Measurements from ENCODE around the gene RSRC2.
A peak's percentile ranks its signal among the peaks of the same experiment; 100 is the strongest.
"Not testable (repeated sequence)": the region's sequence is repeated elsewhere in the genome, so short reads cannot be mapped to it uniquely, and the experiment has no call there.

The RSRC2 gene

DNA sequence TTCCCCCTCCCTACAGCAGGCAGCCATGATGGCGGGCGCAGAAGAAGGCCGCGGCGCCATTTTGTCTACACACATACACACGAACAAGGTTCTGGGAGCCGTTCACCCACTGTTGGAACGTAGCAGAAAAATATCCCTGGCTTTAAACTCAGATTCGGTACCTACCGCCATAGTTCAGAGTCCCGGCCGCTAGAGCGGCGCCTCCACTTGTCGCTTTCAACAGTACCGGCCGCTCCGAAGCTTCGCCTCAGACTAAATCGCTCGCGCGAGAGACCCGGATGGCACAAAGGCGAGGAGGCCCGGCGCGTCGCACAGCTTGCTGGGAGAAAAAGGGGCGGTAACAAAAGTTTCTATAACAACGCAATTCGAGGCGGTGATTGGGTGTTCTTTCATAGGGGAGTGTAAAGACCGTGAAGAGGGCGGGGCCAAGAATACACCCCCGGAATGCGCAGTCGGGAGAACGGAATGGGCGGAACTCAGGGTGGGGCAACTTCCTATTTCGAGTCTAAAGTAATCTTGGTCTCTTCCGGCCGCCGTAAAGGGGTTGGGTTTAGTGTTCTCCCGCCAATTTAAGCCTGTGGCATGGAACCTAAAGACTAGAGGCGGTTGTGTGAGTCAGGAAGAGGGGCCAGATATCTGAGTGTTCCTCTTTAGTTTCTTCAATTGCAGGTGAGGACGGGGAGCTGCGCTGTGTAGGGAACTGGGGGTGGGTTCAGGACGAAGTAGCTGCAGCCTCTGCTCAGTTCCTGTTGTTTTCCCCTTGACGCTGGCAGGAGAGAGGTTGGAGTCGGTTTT lies at the start of gene RSRC2, which contains the start of gene KNTC1:
Gene RSRC2, minus strand, starts transcription at position 254 of the 795 bp plus-strand sequence. Its CDS starts 83 bp downstream, at position 171.
Gene KNTC1, plus strand, starts transcription at position 567 of the 795 bp plus-strand sequence. CDS start 2,815 bp downstream, outside the sequence.
- DNase-seq = peak; percentile 100

DNA sequence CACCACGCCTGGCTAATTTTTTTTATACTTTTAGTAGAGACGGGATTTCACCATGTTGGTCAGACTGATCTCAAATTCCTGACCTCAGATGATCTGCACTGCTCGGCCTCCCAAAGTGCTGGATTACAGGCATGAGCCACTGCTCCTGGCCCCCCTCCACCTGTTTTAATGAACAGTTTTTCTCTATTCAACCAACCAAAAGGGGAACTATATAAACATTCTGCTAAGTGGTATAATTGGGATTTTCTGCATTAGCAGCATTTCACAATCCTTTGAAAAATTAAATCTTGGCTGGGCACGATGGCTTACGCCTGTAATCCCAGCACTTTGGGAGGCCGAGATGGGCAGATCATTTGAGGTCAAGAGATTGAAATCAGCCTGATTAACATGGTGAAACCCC lies 45.1 kb upstream of the RSRC2 start:
- DNase-seq = no peak

GRCh38 chr12:122570006-122570405 lies 43.3 kb upstream of the RSRC2 start:
- DNase-seq = not testable (repeated sequence)

DNA sequence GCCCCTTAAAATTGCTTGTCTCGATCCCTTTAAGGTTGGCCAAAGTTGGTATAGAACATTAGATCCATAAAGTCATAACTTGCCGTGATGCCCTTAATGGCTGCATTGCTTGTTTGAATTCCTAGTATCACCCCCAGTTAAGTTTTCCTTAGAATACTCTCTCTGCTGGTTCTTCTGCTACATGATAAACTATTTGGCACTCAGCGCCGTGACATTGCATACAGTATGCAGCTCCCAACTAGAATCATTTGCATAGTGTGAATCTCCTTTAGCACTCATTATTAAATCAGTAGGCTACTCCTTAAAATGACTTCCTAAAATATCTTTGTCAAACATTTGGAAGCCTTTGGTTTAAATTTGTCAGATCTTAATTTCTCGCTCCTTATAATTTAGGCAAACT lies 42.6 kb upstream of the RSRC2 start:
- DNase-seq = no peak

DNA sequence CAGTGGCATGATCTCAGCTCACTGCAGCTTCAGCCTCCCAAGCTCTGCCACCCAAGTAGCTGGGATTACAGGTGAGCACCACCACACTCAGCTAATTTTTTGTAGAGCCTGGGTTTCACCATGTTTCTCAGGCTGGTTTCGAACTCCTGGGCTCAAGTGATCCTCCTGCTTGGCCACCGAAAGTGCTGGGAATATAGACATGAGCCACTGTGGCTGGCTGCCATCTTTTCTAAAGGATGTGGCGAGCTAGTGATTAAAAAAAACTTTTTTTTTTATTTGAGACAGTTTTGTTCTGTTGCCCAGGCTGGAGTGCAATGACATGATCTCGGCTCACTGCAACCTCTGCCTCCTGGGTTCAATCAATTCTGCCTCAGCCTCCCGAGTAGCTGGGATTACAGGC lies 40.1 kb upstream of the RSRC2 start:
- not testable (repeated sequence) for DNase-seq

DNA sequence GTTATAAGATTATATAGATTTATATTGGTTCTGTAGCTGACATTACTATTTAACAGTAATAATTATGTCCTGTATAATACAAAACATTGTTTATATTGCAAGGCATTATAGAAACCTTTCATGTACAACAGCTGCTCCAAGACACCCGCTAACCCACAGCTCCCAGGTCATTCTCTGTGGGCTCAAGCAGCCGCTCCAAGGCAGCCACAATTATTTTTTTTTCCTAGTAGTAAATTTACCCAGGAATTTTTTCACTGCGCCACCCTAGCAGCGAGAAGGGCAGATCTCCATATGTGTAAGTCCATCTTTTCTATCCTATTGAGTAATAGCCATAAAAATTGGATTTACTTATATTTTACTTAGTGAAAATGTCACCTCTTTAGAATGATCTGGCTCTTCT lies 36.6 kb upstream of the RSRC2 start:
- DNase-seq = no peak

GRCh38 chr12:122560138-122560537 lies 33.4 kb upstream of the RSRC2 start:
- no peak for DNase-seq

DNA sequence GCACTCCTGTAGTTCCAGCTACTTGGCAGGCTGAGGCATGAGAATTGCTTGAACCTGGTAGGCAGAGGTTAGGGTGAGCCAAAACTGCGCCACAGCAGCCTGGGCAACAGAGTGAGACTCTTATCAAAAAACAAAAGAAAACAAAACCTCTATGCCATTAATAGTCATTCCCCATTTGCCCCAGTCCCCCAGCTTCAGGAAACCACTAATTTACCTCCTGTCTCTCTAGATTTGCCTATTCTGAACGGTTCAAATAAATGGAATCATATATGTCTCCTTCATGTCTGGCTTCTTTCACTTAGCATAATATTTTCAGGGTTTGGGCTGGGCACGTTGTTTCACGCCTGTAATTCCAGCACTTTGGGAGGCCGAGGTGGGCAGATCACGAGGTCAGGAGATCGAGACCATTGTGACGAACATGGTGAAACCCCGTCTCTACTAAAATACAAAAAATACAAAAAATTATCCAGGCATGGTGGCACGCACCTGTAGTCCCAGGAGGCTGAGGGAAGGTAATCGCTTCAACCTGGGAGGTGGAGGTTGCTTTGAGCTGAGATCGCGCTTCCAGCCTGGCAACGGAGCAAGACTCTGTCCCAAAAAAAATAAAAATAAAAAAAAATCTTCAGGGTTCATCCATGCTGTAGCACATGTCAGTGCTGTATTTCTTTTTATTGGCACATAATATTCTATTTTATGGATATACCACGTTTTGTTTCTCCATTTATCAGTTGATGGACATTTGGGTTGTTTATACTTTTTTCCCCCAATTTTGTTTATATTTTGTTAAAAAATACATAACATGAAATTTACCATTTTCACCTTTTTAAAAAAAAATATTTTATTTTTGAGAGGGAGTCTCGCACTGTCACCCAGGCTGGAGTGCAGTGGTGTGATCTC lies 32.3 kb upstream of the RSRC2 start:
- DNase-seq = no peak

GRCh38 chr12:122547330-122547729 lies 20.6 kb upstream of the RSRC2 start:
- no peak for DNase-seq

- DNase-seq = no peak
Measured at GRCh38 chr12:122545855-122546254, 19.1 kb upstream of the RSRC2 start.

DNA sequence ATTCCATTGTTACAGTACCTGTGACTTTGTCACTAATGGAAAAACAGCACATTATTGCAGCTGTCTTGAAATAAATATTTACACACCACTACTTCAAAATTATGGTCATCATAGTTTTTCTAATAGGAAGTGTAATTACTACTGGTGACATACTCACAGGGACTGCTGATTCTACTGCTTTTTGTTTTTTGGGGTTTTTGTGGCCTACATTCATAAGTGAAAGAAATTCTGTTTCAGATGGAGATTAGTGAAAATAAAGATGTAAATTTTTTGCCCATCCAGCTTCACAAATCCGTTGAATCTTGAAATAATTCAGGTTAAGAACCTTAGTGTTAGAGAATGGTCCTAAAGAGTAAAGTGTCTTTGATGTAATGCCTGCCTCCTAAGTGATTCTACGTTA lies 17.8 kb upstream of the RSRC2 start:
- no peak for DNase-seq

DNA sequence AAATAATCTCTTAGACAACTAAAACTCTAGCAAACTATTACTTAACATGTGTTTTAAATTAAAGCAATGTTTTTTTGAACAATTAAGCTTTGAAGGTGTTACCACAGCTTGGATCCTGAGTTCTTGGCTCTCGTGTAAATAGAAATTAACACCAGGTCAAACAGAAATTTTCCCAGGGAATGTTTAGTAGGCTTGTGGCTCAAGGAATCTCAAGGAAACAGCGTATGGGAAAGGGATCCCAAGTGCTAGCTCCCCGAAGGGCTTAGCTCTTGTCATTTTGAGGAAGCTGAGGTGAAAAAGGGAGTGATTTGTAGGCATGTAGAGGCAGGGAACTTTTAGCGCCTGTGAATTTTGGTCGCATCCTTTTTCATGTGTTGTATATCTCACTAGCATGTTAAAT lies 11.8 kb upstream of the RSRC2 start:
- DNase-seq = no peak

- no peak for DNase-seq
Measured at GRCh38 chr12:122537021-122537420, 10.3 kb upstream of the RSRC2 start.

- DNase-seq = no peak
Measured at GRCh38 chr12:122533856-122534255, 7.1 kb upstream of the RSRC2 start.

DNA sequence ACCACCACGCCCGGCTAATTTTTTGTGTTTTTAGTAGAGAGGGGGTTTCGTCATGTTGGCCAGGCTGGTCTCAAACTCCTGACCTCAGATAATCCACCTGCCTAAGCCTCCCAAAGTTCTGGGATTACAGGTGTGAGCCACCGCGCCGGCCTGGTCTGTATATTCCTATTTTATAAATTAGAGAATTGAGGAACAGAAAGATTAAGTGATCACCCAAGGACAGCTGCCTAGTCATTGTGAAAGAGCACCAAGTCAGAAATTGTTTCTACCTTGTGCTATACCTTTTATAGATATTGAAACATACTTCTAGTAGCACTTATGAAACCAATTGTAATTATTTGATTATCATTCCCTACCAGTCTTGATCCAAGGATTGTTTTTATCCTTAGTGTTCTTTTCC lies 2.3 kb upstream of the RSRC2 start:
- DNase-seq = no peak

DNA sequence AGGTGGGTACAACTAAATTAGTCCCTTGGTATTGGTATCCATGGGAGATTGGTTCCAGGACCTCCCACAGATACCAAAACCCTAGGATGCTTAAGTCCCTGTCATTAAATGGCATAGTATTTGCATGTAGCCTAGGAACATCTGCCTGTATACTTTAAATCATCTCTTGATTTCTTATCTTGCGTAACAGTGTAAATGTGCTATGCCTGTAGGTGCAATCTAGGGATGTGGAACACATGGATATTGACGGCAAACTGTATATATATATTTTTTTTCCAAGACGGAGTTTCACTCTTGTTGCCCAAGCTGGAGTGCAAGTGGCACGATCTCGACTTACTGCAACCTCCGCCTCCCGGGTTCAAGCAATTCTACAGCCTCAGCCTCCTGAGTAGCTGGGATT lies 1.8 kb upstream of the RSRC2 start:
- no peak for DNase-seq

- DNase-seq = no peak
Measured at GRCh38 chr12:122527478-122527944, 775 bp upstream of the RSRC2 start.

DNA sequence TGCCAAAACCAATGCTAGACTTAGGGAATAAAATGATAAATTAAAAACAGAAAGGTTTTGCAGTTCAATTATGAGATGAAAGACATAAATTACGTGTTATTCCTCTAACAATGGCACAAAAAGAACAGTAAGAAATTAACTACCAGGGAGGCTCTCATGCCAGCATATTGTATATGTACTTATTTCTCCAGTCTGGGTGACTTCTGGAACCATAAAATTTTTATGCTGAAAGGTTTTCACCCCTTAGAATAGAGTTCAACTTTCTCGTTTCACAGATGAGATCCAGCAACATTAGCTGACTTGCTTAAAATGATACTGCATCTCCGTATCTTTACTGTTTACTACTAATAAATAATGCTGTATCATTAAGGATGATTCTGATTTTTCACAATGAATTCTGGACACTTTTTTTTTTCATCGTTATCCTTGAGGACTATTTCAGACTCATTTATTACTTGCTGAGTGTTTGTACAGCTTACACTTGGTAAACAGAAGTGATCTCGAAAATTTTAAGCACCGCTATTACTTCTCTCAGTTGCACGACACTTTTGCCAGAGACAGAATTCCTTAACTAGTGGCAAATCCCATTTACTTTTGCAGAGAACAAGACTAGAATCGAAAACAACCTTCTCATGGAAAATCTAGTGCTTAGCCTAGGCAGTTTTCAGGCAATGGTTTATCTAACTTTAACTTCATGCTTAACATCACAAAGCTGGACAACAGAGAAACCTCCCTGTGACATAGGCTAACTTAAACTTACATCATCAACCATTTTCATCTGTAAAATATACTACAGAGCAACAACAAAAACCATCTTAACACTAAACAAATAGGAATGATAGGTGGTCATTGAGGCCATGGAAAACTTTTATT lies 2.7 kb downstream of the RSRC2 start:
- no peak for DNase-seq

GRCh38 chr12:122523280-122523679 lies 3.5 kb downstream of the RSRC2 start:
- DNase-seq = no peak

DNA sequence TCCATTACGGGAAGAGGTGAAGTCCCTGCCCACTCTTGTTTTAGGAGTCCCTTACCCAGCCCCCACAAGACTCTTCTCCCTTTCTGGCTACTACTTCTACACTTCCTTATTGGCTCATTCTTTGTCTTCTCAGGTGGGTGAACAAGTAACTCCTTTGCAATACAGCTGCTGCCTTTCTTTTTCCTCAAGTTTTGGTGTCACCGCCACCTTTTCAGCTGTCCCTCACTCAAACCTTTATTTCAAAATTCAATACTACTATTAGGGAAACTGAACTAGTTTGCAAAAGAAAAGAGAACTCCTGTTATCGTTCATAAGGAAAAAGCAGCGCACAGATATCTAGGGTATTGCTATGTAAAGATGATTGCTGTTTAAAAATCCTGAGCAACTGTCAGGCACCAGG lies 6.1 kb downstream of the RSRC2 start:
- DNase-seq = no peak

GRCh38 chr12:122519418-122519817 lies 7.3 kb downstream of the RSRC2 start:
- no peak for DNase-seq

GRCh38 chr12:122518908-122519307 lies 7.8 kb downstream of the RSRC2 start:
- no peak for DNase-seq

DNA sequence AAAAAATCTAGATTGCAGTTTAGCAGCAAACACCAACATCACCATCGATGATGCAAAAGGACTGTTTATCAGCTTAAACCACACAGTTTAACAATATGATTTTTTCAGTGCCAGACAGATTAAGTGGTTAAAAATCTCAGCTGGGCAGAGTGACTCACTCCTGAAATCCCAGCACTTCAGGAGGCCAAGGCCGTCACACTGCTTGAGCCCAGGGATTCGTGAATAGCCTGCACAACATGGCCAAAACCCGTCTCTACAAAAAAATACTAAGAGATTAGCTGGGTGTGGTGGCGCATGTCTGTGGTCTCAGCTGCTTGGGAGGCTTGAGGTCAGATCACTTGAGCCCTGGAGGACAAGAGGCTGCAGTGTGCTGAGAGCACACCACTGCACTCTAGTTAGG lies 8.9 kb downstream of the RSRC2 start:
- DNase-seq = no peak
